ENCODE data around the gene ITGB4.
A peak's percentile ranks its signal among the peaks of the same experiment; 100 is the strongest.

The ITGB4 gene

DNA sequence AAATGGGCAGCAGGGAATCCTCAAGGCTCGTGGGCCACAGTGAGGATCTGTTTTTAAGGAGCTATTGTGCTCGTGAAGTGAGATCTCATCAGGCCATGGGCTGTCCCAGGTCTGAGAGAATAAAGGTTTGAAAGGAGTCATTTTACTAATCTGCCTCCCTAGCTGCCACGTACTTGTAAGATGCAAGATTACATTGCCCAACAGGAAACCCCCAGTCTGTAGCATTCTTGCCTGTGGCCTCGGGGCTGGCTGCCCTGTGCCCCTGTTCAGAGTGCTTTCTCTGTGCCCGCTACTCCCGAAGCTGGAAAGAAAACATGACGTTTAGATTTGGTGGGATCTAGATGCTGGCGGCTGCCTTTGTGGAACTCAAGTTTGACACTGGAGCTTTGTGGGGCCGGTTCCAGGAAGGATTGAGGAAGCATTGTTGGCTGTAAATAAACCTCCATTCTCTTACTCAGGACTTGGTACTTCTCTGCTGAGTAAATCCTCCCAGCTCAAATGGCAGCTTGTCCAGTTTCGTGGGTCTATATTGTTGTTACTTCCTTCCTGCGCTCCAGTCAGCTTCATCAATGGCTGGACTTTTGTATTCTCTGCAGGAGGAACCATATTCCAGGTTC, 32.9 kb upstream of the ITGB4 start:
- no peaks in the 10 kb centered on the region for H3K27me3 ChIP-seq (ENCODE audit: control insufficient read depth in 1 of 2, insufficient read depth in 2 of 2, low read length in 2 of 2)
- peaks cover 36% of the 10 kb centered on the region for H3K4me1 ChIP-seq (ENCODE audit: control insufficient read depth, insufficient read depth, low read length)
- H3K9ac ChIP-seq (ENCODE audit: low read length in 2 of 2), result no peak overlapping the region
- H3K27ac ChIP-seq (ENCODE audit: low read length), result peak overlapping the region; percentile 24
- H3K36me3 ChIP-seq (ENCODE audit: control insufficient read depth in 2 of 2, insufficient read depth in 2 of 2, low read length in 2 of 2), result peaks cover 5 to 14% of the 10 kb centered on the region in 2 donors
- no peaks in the 10 kb centered on the region for H3K9me3 ChIP-seq (ENCODE audit: control insufficient read depth in 2 of 2, low read length in 2 of 2)
- H3K4me3 ChIP-seq (ENCODE audit: low read length in 2 of 2), result peak overlapping the region in 1 of 2 donors; percentile 22

DNA sequence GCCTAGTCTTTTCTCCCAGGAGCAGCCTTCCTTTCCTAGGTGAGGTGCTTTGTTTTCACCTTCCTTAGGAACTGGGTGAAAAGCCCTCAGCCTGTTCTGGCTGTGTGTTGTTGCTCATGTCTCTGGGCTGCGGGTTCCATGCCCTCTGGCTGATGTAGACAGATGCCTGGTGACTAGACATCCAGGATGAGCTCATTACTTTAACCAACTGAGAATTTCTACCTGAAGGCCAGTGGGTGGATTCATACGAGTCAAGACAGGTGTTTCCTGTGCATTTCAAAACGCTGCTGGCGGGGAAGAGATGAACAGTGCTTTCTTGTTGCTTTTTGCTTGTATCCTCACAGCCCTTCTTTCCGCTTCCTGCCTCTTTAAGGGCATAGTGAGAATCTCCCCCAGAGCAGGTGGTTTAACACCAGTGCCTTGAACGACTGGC, 31.8 kb upstream of the ITGB4 start:
- peaks cover 47% of the 10 kb centered on the region for H3K4me1 ChIP-seq (ENCODE audit: control insufficient read depth, insufficient read depth, low read length)
- H3K4me3 ChIP-seq (ENCODE audit: low read length in 2 of 2), result no peak overlapping the region
- H3K27ac ChIP-seq (ENCODE audit: low read length), result no peak overlapping the region
- peaks cover 5 to 14% of the 10 kb centered on the region in 2 donors for H3K36me3 ChIP-seq (ENCODE audit: control insufficient read depth in 2 of 2, insufficient read depth in 2 of 2, low read length in 2 of 2)
- no peaks in the 10 kb centered on the region for H3K9me3 ChIP-seq (ENCODE audit: control insufficient read depth in 2 of 2, low read length in 2 of 2)
- H3K27me3 ChIP-seq (ENCODE audit: control insufficient read depth in 1 of 2, insufficient read depth in 2 of 2, low read length in 2 of 2), result no peaks in the 10 kb centered on the region
- H3K9ac ChIP-seq (ENCODE audit: low read length in 2 of 2), result no peak overlapping the region

DNA sequence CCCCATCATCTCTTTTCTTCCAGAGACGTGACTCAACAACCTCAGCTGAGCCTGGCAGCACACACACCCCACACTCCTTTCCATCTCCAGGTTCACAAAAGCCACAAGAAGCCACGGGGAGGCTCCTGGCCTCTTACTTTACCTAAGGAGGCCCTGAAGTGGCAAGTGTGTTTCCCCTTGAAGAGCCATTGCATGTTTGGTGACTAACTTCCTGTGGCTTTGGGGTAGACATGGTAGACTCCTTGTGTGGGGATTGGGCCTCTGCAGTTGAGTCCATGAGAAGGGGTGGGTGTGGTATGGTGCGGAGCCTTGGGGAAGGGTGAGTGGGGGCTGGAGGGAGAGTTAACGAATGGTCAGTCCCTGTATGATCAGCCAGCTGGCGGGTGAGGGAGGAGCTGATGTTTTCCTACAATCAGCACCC, 29.9 kb upstream of the ITGB4 start:
- H3K27ac ChIP-seq (ENCODE audit: low read length), result peak overlapping the region; percentile 31
- H3K9me3 ChIP-seq (ENCODE audit: control insufficient read depth in 2 of 2, low read length in 2 of 2), result no peaks in the 10 kb centered on the region
- peaks cover 39% of the 10 kb centered on the region for H3K4me1 ChIP-seq (ENCODE audit: control insufficient read depth, insufficient read depth, low read length)
- H3K4me3 ChIP-seq (ENCODE audit: low read length in 2 of 2), result no peak overlapping the region
- H3K9ac ChIP-seq (ENCODE audit: low read length in 2 of 2), result no peak overlapping the region
- no peaks in the 10 kb centered on the region for H3K27me3 ChIP-seq (ENCODE audit: control insufficient read depth in 1 of 2, insufficient read depth in 2 of 2, low read length in 2 of 2)
- H3K36me3 ChIP-seq (ENCODE audit: control insufficient read depth in 2 of 2, insufficient read depth in 2 of 2, low read length in 2 of 2), result peaks cover 8 to 29% of the 10 kb centered on the region in 2 donors

DNA sequence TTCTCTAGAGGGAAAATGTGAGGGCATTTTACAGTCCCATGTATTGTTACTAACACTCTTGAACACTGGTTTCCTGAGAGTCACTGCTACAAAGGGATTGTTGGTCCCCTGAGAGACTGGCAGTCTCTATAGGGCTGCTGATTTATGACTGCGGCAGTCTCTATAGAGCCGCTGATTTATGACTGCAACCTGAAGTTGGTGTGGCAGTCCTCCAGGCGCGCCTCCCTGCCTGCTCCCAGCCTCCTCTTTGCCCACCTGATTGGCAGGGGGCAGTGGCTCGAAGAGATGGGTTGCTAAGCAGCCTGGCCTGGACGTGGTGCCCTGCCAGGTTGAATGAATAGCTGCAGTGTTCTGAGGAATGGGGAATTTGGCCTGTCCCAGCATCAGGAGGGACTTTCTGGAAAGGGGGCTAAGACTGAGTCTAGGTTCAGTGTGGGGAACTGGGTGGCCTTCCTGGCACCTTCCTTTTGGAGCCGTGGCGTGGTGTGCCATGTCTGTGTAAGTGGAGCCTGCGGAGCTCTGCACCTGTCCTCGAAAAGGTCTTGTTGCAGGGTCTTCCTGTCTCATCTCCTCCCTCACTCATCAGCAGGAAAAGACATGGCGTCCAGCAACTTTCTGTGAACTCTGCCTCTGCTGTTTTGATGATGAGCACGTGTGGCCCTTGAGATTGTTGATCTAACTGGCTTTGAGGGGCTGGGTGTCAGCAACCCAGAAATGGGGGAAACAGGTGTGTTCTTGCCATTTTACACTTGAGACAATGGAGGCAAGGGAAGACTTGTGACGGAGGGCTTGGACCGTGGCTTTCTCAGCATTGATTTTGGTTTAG, 29.2 kb upstream of the ITGB4 start:
- Histone ChIP-seq H3K36me3 (ENCODE audit: control insufficient read depth in 2 of 2, insufficient read depth in 2 of 2, low read length in 2 of 2) (peaks cover 9 to 31% of the 10 kb centered on the region in 2 donors), H3K9me3 (ENCODE audit: control insufficient read depth in 2 of 2, low read length in 2 of 2) (no peaks in the 10 kb centered on the region), H3K9ac (ENCODE audit: low read length in 2 of 2) (peak overlapping the region in 1 of 2 donors; percentile 21), H3K4me3 (ENCODE audit: low read length in 2 of 2) (no peak overlapping the region), H3K27ac (ENCODE audit: low read length) (peak overlapping the region; percentile 85), H3K27me3 (ENCODE audit: control insufficient read depth in 1 of 2, insufficient read depth in 2 of 2, low read length in 2 of 2) (no peaks in the 10 kb centered on the region), H3K4me1 (ENCODE audit: control insufficient read depth, insufficient read depth, low read length) (peaks cover 40% of the 10 kb centered on the region)

DNA sequence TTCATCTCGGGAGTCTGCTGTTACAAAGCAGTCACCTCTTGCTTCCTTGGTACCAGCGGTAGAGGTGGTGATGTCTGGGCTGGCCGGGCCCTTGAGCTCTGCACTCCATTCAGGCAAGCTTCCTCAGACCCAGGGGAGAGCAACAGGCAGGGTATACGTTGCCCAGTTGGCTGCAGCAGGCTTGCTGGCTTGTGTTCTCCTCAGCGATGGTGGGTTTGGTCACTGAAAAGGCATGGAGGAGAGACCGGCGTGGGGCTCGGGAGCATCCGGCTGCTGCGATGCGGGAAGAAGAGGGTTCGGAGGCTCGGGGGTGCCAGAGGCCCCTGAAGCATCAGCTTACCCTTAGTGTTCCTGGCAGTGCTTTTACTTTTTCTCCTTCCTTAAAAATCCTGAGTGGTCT, 28.3 kb upstream of the ITGB4 start:
- Histone ChIP-seq H3K36me3 (ENCODE audit: control insufficient read depth in 2 of 2, insufficient read depth in 2 of 2, low read length in 2 of 2) (peaks cover 17 to 35% of the 10 kb centered on the region in 2 donors), H3K27ac (ENCODE audit: low read length) (peak overlapping the region; percentile 85), H3K4me3 (ENCODE audit: low read length in 2 of 2) (no peak overlapping the region), H3K27me3 (ENCODE audit: control insufficient read depth in 1 of 2, insufficient read depth in 2 of 2, low read length in 2 of 2) (no peaks in the 10 kb centered on the region), H3K9ac (ENCODE audit: low read length in 2 of 2) (no peak overlapping the region), H3K4me1 (ENCODE audit: control insufficient read depth, insufficient read depth, low read length) (peaks cover 44% of the 10 kb centered on the region), H3K9me3 (ENCODE audit: control insufficient read depth in 2 of 2, low read length in 2 of 2) (no peaks in the 10 kb centered on the region)

DNA sequence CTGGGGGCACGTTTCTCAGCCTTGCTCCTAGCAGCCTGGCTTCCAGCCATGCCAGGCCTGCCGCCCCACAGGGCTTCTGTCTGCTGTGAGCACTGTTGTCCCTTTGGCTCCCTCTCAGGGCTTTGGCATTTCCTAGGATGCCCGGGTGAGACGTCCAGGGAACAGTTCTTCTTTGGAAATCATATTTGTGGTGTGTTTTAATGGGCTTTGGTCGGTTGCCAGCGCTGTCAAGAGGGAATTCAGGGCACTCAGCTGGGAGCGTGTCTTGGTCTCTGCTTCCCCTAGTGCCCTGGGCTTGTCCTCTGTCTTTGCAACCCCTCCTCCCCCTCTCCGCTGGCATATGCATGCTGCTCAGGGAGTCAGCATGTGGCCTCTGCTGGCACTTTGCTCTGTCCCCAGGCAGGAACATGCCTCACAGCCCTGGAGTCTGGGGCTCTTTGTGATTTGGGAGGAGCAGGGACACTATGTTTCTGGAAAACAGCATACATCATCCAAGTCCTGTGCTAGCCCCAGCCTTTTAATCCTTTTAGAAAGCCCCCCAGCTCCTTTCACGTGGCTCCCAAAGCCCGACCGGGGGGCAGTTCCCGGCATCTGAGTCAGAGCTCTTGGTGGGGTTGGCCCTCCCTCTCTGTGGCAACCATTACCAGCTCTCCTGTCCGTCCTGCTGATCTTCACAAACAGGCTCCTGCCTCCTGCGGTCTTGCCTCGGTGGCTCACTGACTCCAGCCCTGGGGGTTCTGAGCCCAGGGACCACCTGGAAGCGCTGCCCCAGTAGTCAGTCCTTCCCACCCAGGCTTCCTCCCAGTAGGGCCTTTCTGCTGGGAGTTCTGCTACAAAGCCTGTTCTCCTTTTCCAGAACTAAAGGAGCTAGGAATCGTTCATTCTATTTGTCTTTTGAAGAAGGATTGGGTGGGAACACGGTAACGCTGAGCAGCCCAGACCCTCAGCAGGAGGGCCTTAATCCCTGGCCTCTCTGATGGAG, 27.5 kb upstream of the ITGB4 start:
- Histone ChIP-seq H3K4me3 (ENCODE audit: low read length in 2 of 2) (no peak overlapping the region), H3K36me3 (ENCODE audit: control insufficient read depth in 2 of 2, insufficient read depth in 2 of 2, low read length in 2 of 2) (peaks cover 18 to 32% of the 10 kb centered on the region in 2 donors), H3K27me3 (ENCODE audit: control insufficient read depth in 1 of 2, insufficient read depth in 2 of 2, low read length in 2 of 2) (no peaks in the 10 kb centered on the region), H3K9ac (ENCODE audit: low read length in 2 of 2) (peak overlapping the region in 1 of 2 donors; percentile 58), H3K4me1 (ENCODE audit: control insufficient read depth, insufficient read depth, low read length) (peaks cover 36% of the 10 kb centered on the region), H3K27ac (ENCODE audit: low read length) (peak overlapping the region; percentile 85), H3K9me3 (ENCODE audit: control insufficient read depth in 2 of 2, low read length in 2 of 2) (no peaks in the 10 kb centered on the region)

DNA sequence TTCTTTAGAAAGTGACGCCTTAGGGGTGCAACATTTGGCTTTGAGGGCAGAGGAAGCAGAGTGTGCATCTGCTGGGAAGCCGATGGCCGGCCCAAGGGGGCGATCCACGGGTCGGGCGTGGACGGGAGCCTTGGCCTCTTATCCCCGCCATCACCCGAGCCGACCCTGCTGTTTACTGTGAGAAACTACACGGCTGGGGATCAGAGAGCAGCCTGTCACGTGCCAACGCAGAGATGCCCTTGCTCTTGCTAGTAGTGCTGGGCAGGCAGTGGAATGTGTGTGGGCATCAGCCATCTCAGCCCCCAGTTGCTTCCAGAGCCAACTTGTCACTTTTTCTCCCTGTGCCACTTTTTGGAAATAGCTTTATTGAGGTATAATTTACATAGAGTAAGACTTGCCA, 26.7 kb upstream of the ITGB4 start:
- Histone ChIP-seq H3K27me3 (ENCODE audit: control insufficient read depth in 1 of 2, insufficient read depth in 2 of 2, low read length in 2 of 2) (no peaks in the 10 kb centered on the region), H3K27ac (ENCODE audit: low read length) (peak overlapping the region; percentile 85), H3K36me3 (ENCODE audit: control insufficient read depth in 2 of 2, insufficient read depth in 2 of 2, low read length in 2 of 2) (peaks cover 18 to 32% of the 10 kb centered on the region in 2 donors), H3K4me3 (ENCODE audit: low read length in 2 of 2) (no peak overlapping the region), H3K9me3 (ENCODE audit: control insufficient read depth in 2 of 2, low read length in 2 of 2) (no peaks in the 10 kb centered on the region), H3K4me1 (ENCODE audit: control insufficient read depth, insufficient read depth, low read length) (peaks cover 36% of the 10 kb centered on the region), H3K9ac (ENCODE audit: low read length in 2 of 2) (no peak overlapping the region)

DNA sequence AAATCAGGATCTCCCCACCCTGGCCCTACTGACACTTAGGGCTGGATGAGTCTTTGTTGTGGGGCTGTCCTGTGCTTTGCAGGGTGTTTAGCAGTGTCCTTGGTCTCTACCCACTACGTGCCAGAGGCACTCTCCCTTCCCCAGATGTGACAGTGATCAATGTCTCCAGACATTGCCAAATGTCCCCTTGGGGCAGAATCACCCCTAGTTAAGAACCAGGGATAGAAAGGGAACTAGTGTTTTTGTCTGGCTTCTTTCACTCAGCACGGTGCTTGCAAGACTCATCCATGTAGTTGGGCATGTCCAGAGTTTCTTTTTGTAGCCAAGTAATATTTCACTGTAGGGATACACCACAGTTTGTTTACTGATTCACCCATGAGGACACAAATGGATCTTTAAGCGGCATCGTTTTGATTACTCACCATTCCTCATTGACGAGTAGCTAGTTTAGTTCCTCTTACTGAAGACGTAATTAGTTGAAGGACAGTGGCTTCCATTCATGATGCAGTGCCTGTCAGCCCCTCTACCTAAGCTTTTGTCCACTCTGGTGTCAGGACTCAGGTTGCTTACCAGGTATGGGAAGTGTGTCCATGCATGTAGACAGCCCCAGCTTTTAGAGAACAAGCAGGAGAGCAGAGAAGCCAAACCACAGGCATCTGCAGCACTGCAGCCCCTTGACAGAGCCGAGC, 26.0 kb upstream of the ITGB4 start:
- Histone ChIP-seq H3K4me3 (ENCODE audit: low read length in 2 of 2) (no peak overlapping the region), H3K4me1 (ENCODE audit: control insufficient read depth, insufficient read depth, low read length) (peaks cover 44% of the 10 kb centered on the region), H3K9me3 (ENCODE audit: control insufficient read depth in 2 of 2, low read length in 2 of 2) (no peaks in the 10 kb centered on the region), H3K27ac (ENCODE audit: low read length) (peak overlapping the region; percentile 85), H3K36me3 (ENCODE audit: control insufficient read depth in 2 of 2, insufficient read depth in 2 of 2, low read length in 2 of 2) (peaks cover 24 to 36% of the 10 kb centered on the region in 2 donors), H3K27me3 (ENCODE audit: control insufficient read depth in 1 of 2, insufficient read depth in 2 of 2, low read length in 2 of 2) (no peaks in the 10 kb centered on the region), H3K9ac (ENCODE audit: low read length in 2 of 2) (peak overlapping the region in 1 of 2 donors; percentile 29)

DNA sequence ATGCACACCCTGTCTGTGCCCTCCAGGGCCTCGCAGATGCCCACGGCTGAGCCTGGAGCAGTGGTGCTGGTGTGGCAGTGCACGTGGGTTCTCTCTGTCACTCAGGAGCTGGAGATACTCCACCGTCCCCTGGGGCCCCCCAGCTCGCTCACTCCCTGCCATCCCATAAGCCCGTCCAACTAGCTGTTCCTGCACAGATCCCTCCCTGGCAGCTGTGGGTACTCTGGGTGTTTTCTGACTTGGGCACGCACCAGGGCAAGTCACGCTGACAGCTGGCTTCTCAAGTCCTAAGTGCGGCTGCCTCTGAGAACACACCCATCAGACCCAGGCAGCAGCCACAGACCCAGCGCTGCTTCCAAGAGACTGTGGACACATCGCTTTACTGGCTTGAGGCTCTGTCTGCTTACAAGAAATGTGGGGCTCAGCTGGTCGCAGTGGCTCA, 25.4 kb upstream of the ITGB4 start:
- Histone ChIP-seq H3K4me1 (ENCODE audit: control insufficient read depth, insufficient read depth, low read length) (peaks cover 45% of the 10 kb centered on the region), H3K27ac (ENCODE audit: low read length) (no peak overlapping the region), H3K36me3 (ENCODE audit: control insufficient read depth in 2 of 2, insufficient read depth in 2 of 2, low read length in 2 of 2) (peaks cover 27 to 40% of the 10 kb centered on the region in 2 donors), H3K9me3 (ENCODE audit: control insufficient read depth in 2 of 2, low read length in 2 of 2) (no peaks in the 10 kb centered on the region), H3K27me3 (ENCODE audit: control insufficient read depth in 1 of 2, insufficient read depth in 2 of 2, low read length in 2 of 2) (no peaks in the 10 kb centered on the region), H3K9ac (ENCODE audit: low read length in 2 of 2) (no peak overlapping the region), H3K4me3 (ENCODE audit: low read length in 2 of 2) (no peak overlapping the region)
